GM12892 (cell line): ENCODE data around the gene KRTAP4-6.

Experiments
- POLR2A ChIP-seq: IDR thresholded peaks from 2 replicates; pipeline ENCODE4 v1.6.1; 2011; ENCODE audit warnings: low read depth, low read length, control low read depth
- POLR2AphosphoS5 ChIP-seq: IDR thresholded peaks from 2 replicates; pipeline ENCODE4 v1.6.1; 2011; ENCODE audit warnings: low read depth, low read length, control low read depth
- TAF1 ChIP-seq: IDR thresholded peaks from 2 replicates; pipeline ENCODE4 v1.6.1; 2011; ENCODE audit warnings: low read depth, mild to moderate bottlenecking, control low read depth, low read length, borderline replicate concordance

DNA sequence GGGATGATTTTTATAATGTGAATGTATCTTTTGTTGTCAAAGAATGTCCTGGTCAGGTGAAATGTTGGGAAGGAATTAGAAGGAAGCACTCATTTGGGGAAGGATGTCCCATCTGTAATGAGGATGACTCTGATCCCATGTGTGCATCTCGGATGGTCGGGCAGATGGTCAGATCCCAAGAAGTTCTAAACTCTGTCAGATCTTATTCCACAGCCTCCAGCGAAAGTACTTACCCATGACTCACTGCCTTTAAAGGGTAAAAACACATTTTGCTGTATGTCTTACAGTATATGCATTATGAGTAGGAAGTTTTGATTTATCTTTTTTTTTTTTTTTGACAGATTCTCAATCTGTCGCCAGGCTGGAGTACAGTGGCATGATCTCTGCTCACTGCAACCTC, 21.6 kb downstream of the KRTAP4-6 start:
- TF ChIP-seq POLR2A, result no peak
- no peak for TF ChIP-seq POLR2AphosphoS5
- no peak for TF ChIP-seq TAF1
